Lung (tissue), 12 donors: ENCODE data around the gene DIPK1C. TPM values are rescaled to one million over a fixed set of nuclear protein-coding genes. Genes with fewer than 3 reads are reported as not detected.

Experiments
- ATAC-seq: fragments of 200-7000 bp; cut with Tn5 transposase; one replicate; pipeline ENCODE4 v1.9.1; 2020; ENCODE audit warnings: moderate number of reproducible peaks; ENCODE audit not compliant: insufficient read depth, low FRiP score
- DNase-seq, 3 donors: peaks; one replicate each; pipeline ENCODE4 v3.0.0-alpha.2; 2013 to 2017
- H3K27ac ChIP-seq, 2 donors: one replicate each; pipeline ENCODE4 v1.5.1; 2013; ENCODE audit warnings: mild to moderate bottlenecking in 2 of 2, moderate library complexity in 2 of 2, control low read depth in 1 of 2, inconsistent platforms in 1 of 2, low read depth in 1 of 2, low read length in 1 of 2
- H3K27me3 ChIP-seq, 3 donors: one replicate each; pipeline ENCODE4 v1.5.1; 2013; ENCODE audit warnings: low read length in 2 of 3; ENCODE audit not compliant: control insufficient read depth in 3 of 3, insufficient read depth in 3 of 3
- H3K36me3 ChIP-seq, 4 donors: one replicate each; pipeline ENCODE4 v1.5.1; 2013; ENCODE audit warnings: low read length in 4 of 4, mild to moderate bottlenecking in 1 of 4, moderate library complexity in 1 of 4; ENCODE audit not compliant: control insufficient read depth in 4 of 4, insufficient read depth in 4 of 4
- H3K4me1 ChIP-seq, 5 donors: one replicate each; pipeline ENCODE4 v1.5.1; 2013; ENCODE audit warnings: low read length in 5 of 5, mild to moderate bottlenecking in 2 of 5, moderate library complexity in 1 of 5; ENCODE audit not compliant: control insufficient read depth in 5 of 5, insufficient read depth in 5 of 5
- H3K4me3 ChIP-seq: one replicate; pipeline ENCODE4 v1.5.1; 2013; ENCODE audit warnings: mild to moderate bottlenecking, control low read depth, moderate library complexity
- H3K9ac ChIP-seq, 2 donors: one replicate each; pipeline ENCODE4 v1.5.1; 2013; ENCODE audit warnings: low read length in 2 of 2, control low read depth in 1 of 2; ENCODE audit not compliant: insufficient read depth in 1 of 2
- H3K9me3 ChIP-seq, 4 donors: one replicate each; pipeline ENCODE4 v1.5.1; 2013; ENCODE audit warnings: low read length in 3 of 4, mild to moderate bottlenecking in 1 of 4, moderate library complexity in 1 of 4; ENCODE audit not compliant: control insufficient read depth in 4 of 4, insufficient read depth in 3 of 4
- WGBS, 2 donors: extraction: QIAGEN DNeasy Blood & Tissue Kit; methylation state at CpG; one replicate each; pipeline ENCODE4 v1.1.7; 2013; 5-methylcytosine and 5-hydroxymethylcytosine counted together
- polyA plus RNA-seq, 2 donors: library from polyadenylated mRNA; stranded (reverse); fragments of 200-250 nt; gene quantifications; one replicate each; pipeline ENCODE4 v1.2.1, GENCODE V29; 2013
- total RNA-seq, 2 donors: library from RNA; depleted of rRNA in 1 of 2; stranded (reverse); fragments of >200 nt in 1 of 2; gene quantifications; one replicate each; pipeline ENCODE4 v1.2.1, GENCODE V29; 2014 to 2021
- TF ChIP-seq, protein P1 (sequence below): IDR thresholded peaks from 2 replicates; pipeline ENCODE4 v1.5.1; 2012; ENCODE audit warnings: mild to moderate bottlenecking; ENCODE audit errors: control extremely low read depth, extremely low read depth
- donor health status: control.
- donor health status: control.
- donor health status: Bipolar disorder and iron deficiency.
- donor health status: healthy.
- donor health status: DM: yes; HTN: yes; CAD: no.

The DIPK1C gene
- total and polyA plus RNA-seq, 4 donors = 0.02 TPM; not detected in 3

DNA sequence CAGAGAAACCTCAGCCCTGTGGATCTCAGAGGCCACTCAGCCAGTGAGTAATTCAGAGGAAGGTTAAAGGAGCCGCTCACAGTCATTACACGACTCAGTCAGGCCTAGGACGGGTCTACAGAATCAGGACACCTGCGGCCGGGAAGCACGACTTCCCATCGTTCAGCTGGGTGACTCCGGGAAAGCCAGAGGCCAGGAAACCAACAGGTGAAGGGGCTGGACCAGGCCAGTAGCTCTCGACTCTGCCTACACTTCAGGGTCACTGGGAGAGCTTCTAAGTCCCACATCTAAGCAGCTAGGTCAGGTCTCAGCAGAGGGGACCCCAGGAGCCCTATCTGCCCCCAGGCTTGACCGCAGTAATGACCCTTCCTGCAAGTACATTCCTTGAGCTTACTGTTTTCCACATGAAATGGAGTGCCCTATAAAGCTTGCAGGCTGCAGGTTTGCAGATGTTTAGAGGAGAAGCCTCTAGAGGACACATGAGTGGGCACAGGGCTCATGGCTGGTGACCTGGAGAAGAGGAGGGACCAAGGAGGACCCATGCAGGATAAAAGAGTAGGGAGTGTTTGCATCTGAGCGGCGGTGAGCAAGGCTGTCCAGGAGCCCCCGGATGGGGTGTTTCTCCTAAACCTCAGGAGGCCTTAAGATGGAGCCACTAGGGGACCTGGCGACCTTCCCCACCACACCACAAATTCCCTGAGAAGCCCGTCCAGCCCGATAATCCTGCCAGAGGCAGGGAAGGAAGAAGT, 9.5 kb downstream of the DIPK1C start:
- Histone ChIP-seq H3K36me3 (no peaks in the 10 kb centered on the region), H3K4me1 (no peaks in the 10 kb centered on the region), H3K27ac (no peak overlapping the region), H3K9me3 (no peaks in the 10 kb centered on the region), H3K27me3 (peaks cover 0 to 5% (median 0%) of the 10 kb centered on the region in 3 donors), H3K9ac (no peak overlapping the region), H3K4me3 (no peak overlapping the region)
- WGBS, 2 donors = 89 to 90% methylated on average over 16 of the region's 16 CpGs
- DNase-seq (no peak), ATAC-seq (no peak)
- TF ChIP-seq, protein P1, sequence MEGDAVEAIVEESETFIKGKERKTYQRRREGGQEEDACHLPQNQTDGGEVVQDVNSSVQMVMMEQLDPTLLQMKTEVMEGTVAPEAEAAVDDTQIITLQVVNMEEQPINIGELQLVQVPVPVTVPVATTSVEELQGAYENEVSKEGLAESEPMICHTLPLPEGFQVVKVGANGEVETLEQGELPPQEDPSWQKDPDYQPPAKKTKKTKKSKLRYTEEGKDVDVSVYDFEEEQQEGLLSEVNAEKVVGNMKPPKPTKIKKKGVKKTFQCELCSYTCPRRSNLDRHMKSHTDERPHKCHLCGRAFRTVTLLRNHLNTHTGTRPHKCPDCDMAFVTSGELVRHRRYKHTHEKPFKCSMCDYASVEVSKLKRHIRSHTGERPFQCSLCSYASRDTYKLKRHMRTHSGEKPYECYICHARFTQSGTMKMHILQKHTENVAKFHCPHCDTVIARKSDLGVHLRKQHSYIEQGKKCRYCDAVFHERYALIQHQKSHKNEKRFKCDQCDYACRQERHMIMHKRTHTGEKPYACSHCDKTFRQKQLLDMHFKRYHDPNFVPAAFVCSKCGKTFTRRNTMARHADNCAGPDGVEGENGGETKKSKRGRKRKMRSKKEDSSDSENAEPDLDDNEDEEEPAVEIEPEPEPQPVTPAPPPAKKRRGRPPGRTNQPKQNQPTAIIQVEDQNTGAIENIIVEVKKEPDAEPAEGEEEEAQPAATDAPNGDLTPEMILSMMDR = no peak

DNA sequence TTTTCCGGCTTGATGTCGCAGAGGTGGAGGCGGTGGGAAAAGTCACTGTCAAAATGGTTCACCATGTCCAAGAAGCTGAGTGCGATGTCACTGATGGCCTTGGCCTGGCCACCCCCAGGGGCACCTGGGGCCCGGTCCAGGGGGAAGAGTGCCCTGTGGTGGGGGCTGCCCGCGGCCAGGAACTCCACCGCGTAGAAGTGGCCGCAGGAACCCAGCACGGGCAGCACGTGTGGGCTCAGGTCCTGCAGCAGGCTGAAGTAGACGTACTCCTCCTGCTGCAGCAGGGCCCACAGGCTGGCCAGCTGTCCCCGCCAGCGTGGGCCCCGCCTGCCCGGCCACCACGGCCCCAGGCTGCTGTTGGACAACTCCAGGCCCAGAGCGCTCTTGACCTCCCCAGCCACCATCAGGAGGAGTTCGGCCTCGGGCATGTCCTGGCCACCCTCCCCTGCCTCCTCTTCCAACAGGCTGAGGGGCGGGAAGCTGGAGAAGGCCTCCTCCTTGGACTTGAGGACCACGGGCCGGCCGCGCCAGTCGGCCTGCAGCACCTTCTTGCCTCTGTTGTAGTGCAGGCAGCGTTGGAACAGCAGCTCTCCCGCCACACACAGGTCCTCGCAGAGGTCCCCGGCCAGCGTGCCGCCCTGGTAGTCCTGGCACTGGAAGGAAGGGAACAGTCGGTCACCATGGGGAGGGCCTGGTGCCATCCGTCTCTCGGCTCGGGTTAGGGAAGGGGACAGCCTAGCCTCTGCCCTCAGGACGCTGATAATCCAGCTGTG, 10.3 kb downstream of the DIPK1C start:
- ATAC-seq (no peak), DNase-seq (no peak)
- TF ChIP-seq, protein P1 = no peak
- no peaks in the 10 kb centered on the region for H3K36me3 ChIP-seq
- H3K27me3 ChIP-seq = peaks cover 0 to 3% (median 0%) of the 10 kb centered on the region in 3 donors
- no peaks in the 10 kb centered on the region for H3K4me1 ChIP-seq
- 95 to 96% methylated on average over 37 to 38 of the region's 38 CpGs for WGBS, 2 donors
- H3K9ac ChIP-seq = no peak overlapping the region
- no peak overlapping the region for H3K27ac ChIP-seq
- no peak overlapping the region for H3K4me3 ChIP-seq
- no peaks in the 10 kb centered on the region for H3K9me3 ChIP-seq

DNA sequence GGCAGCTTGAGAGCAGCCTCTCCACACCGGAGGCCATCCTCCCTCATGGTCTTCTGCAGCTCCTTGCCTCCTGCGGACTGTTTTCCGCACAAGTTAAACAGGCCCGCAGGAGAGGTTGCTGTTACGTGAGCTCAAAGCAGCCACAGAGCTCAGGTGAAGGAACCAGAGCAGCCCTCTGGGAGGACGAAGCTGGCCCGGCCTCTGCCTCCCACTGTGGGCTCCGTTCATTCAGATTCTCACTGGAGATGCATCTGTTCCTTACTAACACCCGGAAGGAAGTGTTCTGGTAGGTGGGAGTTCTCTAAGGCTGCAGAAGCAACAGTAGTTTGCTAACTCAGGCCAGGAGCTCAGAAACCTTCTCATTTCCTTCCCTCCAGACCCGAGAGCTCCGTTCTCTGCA, 10.9 kb downstream of the DIPK1C start:
- Histone ChIP-seq H3K27ac (no peak overlapping the region), H3K36me3 (no peaks in the 10 kb centered on the region), H3K9ac (no peak overlapping the region), H3K4me3 (no peak overlapping the region), H3K4me1 (no peaks in the 10 kb centered on the region), H3K9me3 (no peaks in the 10 kb centered on the region), H3K27me3 (no peaks in the 10 kb centered on the region)
- TF ChIP-seq, protein P1 = no peak
- DNase-seq = no peak
- 75 to 84% methylated on average over 11 of the region's 11 CpGs for WGBS, 2 donors
- no peak for ATAC-seq
